LHCN-M2 (cell line): Measurements from ENCODE around the gene LTBP2. TPM values are rescaled to one million over a fixed set of nuclear protein-coding genes. Genes with fewer than 3 reads are reported as not detected.
"Not testable (repeated sequence)": the region's sequence is repeated elsewhere in the genome, so short reads cannot be mapped to it uniquely, and the experiment has no call there.

Experiments
- DNase-seq: peaks from one replicate; pipeline ENCODE4 v3.0.0-alpha.2; 2012; ENCODE audit warnings: low read depth
- total RNA-seq: library from RNA; depleted of rRNA; stranded (reverse); fragments of >200 nt; gene quantifications from 2 replicates; pipeline ENCODE4 v1.2.3, GENCODE V29; 2014

The LTBP2 gene
- total RNA-seq, 1 experiment from 2014 or later: 151 TPM

DNA sequence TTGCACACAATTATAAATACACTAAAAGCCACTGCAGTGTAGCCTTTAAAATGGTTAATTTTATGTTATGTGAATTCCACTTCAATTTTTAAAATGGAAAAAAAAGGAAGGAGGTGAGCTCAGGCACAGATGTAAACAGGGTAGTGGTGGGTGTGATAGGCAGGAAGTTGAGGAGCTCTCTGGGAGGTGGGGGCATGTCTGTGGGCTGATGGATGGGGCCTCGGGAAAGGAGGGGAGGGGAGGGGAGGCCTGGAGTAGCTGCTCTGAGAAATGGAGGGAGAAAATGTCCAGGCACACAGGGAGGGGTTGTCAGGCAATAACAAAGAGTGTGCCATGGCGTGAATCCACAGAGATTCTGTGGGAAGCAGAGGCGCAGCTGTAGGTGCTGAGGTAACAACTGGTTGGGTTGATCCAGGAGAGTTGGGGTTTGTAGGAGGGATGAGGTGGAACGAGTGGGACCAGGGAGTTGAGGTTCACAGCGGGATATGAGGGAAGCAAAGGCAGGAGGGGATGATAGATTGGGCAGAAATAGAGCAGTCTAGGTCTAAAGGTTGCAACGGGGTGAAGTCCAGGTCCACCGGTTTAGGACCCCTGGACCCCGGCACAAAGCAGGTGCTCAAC is 57.2 kb downstream of the LTBP2 start:
- no peak for DNase-seq

DNA sequence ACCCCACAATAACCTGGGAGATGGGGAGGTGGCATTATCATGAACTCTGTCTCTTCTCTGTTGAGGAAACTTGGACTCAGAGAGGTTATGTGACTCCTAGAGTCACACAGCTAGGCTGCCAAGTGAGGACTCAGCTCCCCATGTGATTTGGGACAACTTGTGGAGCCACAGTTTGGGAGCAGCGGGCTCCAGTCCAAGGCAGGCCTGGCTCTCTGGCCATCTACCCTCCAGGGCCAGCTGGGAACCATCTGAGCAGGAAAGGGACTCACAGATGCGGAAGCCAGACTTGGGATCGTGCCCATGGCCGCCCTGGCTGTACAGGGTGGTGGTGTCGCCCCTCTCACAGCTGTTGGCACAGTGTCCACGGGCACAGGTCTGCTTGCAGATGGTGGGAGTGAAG is 59.4 kb downstream of the LTBP2 start:
- no peak for DNase-seq

DNA sequence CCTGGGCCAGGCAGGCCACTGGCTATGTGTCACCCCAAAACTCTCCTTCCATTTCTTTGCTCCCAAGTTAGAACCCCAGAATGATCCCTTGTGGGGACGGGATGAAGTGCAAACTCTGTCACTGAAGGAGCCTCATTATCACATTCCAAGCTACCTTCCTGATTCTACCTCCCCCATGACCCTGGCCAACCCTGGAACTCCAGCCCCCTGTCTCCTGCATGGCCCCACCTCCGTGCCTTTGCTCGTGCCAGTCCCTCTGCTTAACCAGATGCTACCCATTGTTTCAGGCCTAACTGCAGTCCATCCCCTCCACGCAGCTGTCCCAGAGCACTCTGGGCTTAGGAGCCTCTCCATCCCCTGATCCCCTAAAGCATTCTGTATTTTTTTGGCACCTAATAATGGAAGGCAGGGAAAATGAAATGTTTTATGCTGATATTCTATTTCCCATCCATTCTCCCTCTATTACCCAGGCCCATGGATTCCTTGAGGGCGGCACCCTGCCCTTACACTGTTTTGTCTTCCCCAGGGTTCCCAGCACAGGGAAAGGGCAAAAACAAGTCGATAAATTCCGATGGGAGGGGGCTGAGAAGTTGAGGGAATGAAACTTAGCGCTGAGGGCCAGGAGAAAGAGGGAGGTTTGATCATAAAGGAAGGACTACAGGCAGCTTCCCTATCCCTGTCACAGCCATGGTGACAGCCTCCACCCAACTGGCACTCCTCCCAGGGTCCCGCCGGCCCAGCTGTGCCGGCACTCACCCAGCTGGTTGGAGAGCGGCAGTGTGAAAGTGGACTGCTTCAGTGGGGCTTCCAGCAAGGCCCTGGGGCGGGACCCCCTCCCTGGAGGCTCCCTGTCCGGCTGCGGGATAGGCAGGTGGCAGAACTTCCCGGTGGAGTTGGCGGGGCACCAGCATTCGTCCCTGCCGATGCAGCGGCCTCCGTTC is 60.3 kb downstream of the LTBP2 start:
- DNase-seq: no peak

DNA sequence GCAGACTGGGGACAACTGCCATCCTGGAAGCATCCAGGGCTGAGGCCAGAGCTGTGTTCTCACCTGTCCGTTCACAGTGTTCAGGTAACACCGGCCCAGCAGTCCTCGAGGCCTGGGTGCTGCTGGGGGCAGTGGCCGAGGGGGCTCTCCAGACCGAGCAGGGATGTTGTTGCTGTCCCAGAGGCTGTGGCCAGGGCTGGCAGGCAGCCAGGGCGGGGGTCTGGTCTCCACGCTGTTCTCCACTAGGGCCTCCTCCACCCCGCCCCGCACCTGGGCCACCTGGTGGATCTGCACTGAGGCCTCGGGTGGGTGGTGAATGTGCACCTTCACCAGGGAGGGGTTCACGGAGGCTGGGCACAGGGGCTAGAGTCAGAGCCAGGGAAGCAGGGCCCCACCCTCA is 61.0 kb downstream of the LTBP2 start:
- DNase-seq: no peak

DNA sequence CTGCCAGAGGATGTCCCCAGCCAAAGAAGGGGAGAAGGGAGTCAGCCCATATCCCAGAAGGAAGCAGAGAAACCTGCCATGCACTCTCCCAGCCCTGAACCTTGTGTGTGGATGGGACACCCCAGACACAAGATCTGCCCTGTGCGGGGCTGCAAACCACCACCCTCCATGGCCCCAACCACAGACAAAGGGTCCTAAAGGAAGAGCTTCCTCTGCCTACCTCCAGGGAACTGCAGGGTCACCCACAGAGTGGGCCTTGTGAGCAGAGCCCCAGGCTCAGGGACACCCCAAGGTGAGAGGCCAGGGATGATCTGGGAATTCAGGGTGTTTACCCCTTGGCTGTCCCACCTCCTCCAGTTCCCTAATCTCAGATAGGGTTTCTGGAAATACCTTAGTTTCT is 62.0 kb downstream of the LTBP2 start:
- DNase-seq: no peak

DNA sequence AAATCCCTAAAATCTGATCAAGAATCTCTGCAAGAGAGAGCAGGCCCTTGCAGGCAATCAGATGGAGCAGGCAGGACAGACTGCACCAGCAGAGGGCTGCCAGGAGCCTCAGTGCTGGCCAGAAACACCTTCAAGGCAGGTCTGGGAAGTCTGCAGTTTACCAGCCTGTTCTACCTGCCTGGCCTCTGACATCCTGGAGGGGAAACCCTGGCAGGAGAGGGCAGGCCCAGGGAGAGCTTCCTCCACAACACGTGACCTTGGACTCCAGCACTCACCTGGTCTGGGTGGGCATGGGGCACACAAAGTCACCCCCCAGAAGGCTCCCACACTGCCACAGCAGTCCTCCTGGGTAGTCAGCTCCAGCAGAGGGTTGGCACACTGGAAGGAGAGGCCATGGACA is 62.4 kb downstream of the LTBP2 start:
- no peak for DNase-seq

DNA sequence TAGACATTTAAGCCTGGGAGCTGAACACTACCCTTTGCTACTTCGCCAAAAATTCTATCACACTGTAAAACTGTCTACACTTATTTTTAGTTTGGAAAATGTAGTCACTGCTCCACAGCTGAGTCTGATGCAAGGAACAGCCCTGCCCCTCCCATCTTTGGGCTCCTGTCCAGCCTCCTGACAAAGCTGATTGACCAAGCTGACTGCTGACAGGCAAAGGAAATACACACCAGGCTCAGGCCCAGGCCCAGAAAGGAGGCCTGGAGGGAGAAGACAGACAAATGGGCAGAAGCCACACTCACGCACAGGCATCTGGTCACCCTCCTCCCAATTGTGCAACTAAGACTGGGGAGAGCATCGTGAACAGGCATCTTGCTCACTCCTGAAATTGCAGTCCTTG is 63.2 kb downstream of the LTBP2 start:
- peak; percentile 64 for DNase-seq

DNA sequence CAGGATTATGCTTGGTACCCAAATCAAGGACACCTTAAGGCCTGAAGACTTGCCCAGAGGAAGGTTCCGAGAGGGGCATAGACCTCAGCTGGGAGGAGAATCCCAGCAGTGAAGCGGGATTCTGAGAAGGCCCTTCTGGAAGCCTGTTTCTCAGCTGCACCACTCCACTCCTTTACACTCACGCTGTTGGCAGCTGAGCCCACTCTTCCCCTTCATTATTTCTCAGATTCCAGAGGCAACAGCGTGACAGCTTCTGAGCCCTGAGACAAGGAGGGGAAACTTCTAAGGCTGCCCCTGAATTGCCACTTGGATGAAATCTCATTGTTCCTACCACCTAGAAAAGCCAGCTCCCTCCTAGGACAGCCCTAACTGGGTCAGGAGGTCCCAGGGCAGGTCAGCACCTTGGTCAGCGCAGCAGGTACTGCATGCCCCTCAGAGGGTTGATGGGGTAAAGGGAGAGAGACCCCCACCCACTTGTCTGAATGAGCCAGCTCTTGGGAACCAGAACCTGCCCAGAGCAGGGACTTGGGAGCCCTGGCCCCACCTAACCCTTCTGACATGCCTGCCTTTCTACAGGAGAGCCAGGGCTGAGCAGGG is 64.6 kb downstream of the LTBP2 start:
- no peak for DNase-seq

DNA sequence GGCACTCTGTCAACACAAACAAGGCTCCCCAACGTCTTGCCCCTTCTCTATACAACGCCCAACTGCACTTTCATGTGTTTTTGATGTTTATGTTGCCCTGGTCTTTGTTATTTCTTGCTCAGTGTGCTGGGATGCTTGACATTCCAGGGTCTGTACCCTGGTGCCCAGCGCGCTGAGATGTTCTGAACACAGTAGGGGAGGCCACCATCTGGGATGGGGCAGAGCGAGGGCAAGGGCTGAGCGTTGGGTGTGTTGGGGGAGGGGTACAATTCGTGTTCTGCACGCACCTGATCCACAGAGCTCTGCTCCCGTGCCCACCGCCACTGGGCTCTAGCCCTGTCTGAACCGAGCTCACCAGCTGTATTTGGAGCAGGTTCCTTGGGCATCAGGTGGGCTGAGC is 65.6 kb downstream of the LTBP2 start:
- no peak for DNase-seq

DNA sequence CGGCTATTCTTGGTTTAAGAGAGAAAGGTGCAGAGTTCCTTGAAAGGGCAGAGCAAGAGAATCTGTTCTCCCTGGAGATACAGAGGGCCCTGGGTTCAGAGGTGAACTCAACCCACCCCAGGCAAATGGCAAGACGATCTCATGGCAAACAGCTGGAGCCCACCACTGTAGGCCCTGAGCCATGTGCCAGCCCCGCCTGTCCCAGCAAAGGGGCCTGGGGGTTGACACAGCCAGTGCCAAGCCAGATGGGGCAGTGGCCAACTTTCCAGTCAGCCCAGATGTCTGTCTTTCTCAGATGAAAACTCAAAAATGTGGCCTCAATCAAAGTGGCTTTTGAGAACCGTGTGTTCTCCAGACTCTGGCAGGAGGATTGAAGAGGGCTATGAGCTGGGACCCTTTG is 66.7 kb downstream of the LTBP2 start:
- no peak for DNase-seq

DNA sequence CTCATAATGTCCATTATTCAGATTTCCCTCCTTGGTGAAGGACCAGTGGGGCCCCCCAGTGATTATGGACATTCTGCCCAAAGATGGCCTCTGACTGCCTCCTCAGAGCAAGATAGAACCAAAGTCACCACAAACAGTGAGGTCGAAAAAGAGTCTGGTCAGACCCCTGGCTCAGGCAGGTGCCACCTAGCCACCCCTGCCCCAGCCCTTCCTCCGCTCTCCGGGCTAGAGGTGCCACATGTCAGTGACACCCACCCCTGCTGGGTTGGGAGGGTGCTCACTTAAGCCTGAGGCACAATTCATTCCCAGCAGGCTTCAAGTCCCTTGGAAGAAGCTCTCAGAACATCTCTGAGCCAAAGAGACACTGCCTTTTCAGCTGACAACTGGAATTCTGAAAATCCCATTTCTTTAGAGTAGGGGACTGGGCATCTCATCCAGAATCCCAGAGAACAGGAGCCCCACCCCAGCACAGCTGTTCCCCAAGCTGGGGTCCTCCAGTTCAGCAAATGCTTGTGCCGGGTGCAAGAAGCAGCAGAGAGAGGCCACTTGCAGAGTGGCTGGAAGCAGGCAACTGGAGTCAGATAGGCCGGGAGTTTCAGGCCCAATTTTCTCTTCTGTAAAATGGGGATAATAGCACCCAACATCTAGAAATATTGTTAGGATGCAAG is 68.1 kb downstream of the LTBP2 start:
- DNase-seq: no peak

DNA sequence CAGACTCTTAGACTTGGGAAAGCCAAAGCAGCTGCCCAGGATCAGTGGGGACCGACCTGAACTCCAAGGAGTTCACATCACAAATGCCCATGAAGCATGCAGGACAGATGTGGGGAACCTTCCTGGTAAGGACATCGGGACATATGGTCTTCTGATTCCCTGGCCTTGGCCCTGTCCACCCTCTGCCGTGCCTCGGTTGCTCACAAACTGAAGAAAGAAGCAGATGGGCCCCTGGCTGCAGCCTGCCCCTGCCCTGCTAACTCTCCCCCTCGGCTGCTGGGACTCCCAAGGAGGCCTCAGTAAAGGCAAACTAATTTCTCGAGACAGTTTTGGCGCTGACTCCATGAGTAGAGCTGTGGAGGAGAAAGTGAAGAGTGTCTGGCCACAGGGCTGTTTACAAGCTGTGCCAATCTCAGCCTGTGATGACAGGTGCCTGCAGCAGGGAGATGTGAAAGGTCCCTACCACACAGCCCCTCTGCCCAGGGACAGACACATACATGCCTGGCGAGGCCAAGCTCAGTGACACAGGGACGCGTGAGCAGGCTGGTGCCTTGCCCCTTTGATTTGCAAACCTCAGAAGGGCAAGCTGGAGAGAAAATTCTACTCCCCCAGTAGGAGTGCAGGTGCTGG is 69.9 kb downstream of the LTBP2 start:
- DNase-seq: no peak

DNA sequence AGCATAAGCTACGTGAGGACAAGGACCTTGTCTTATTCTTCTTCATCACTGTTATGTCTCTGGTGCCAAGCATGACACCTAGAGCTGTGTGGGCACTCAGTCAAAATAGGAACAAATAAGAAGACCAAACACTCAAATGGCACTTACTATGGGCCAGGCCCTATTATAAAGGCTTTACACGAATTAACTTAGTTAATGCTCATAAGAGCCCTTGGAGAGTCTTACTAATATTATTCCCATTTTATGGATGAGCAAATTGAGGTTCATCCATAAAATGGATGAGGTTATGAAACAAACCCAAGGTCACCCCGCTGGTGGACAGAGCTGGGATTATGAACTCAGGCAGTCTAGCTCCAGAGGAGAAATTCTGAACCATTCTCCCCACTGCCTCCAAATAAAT is 70.8 kb downstream of the LTBP2 start:
- no peak for DNase-seq

DNA sequence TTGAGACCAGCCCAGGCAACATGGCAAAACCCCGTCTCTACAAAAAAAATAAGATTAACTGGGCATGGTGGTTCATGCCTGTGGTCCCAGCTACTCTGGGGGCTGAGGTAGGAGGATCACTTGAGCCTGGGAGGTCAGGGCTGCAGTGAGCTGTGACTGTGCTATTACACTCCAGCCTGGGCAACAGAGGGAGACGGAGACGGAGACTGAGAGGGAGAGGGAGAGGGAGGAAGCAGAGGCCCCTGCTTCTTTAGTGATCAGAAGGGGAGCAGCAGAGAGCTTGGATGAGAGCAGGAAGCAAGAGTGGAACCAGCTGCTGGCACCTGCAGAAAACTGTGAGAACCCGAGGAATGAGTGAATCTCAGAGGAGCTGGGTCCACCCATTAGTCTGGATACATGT is 72.5 kb downstream of the LTBP2 start:
- DNase-seq: no peak

DNA sequence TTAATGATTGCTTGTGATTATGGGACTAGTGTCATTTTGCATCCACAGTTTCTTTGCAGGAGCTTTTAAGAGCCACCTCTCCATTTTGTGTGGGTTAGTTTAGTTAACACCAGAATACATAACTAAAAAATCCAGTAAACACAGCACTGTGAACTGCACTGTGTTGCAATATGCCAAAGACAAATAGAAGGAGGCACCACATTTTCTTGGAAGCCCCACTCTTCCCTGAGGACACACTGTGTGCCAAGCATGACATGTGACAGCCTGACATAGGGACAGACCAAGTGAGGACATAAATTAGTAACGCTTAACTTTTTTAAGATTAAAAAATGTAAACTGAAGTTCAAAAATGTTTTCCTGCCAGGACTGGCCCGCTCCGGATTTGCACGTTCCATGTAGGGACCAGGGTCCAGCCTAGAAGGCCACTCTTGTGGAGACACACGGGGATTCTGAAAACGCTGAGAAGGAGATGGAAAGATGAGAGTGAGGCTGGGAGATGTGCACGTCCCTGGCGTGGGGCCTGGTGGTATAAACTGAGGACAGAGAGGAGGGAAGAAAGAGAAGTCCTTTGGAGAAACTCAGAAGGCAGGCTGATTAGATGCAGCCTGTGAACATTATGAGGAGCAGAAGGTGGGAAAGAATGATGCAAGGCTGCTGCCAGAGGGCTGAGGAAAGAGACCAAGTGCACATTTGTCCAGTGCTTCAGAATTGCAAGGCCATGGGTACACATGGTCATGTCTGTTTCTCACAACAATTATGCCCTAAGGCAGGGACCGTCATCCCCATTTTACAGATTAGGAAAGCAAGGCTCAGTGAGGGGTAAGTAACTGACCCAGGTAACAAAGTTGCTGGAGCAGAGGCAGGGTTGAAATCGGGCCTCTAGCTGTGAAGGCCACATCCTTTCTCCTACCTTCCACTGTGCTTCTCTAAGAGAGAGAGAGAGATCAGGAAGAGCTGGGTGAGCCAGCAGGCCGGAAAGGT is 73.3 kb downstream of the LTBP2 start:
- DNase-seq: no peak

DNA sequence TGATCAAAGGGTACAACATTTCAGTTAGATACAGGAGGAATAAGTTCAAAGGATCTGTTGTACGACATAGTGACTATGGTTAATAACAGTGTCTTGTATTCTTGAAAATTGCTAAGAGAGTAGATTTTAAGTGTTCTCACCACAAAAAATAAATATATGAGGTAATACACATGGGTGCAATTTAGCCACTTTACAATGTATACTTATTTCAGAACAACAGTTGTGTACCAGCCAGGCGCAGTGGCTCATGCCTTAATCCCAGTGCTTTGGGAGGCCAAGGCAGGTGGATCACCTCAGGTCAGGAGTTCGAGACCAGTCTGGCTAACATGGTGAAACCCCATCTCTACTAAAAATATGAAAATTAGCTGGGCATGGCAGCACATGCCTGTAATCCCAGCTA is 75.7 kb downstream of the LTBP2 start:
- not testable (repeated sequence) for DNase-seq

DNA sequence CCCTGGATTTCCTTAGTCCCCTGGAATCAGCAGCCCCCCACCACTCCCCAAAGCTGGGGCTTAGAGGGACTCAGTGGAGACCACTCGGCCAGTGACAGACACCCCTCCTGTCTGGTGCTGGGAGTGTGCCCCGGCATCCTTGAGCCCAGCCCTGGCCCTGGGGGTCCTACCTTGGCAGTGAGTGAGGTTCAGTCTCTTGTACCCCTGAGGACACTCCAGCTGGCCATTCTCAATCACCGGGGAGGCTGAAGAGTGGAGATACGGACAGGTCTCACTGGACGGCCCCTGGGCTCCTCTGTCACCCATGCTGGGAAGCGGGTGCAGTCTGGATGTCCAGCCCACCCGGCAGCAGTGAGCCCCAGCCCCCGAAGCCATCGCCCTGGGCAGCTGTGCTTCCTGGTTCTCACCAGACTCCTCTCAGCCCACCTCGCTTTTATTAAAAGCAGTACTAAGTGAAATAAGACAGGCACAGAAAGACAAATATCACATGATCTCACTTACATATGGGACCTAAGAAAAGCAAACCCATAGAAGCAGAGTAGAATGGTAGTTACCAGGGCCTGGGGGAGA is 76.2 kb downstream of the LTBP2 start:
- DNase-seq: no peak

DNA sequence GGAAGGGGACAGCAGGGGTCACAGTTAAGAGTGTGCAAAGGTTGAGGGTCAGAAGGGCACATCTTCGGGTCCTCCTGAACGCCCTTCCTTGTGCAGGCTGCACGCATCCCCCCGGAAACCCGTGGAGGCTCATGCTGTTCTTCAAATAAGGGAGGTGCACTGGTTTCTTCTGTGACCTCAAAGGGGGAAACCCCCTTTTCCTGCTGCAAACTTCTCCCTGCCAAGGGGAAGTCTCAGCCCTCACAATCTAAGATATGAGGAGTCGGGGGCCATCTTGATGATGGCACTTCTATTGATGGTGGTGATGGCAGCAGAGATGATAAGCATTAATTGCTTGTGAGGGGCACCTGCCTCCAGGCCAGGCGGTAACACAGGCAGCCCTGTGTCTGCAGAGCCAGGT is 78.5 kb downstream of the LTBP2 start:
- no peak for DNase-seq

DNA sequence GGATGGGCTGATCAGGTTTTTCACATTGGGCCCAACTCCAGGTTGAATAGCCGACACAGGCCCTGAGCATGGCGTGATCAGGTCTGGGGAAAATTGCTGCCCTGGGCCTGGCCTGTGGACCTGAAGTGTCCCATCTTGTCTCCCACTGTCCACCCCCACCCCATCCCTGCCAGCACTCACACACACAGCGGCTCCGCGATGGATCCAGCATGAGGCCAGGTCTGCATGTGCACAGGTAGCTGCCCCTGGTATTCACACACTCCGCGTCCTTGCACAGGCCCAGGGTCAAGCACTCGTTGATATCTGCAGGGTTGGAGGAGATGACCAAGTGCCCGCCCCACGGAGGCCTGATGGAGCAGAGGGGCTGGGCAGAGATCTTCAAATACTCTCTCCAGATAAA is 79.8 kb downstream of the LTBP2 start:
- DNase-seq: no peak

DNA sequence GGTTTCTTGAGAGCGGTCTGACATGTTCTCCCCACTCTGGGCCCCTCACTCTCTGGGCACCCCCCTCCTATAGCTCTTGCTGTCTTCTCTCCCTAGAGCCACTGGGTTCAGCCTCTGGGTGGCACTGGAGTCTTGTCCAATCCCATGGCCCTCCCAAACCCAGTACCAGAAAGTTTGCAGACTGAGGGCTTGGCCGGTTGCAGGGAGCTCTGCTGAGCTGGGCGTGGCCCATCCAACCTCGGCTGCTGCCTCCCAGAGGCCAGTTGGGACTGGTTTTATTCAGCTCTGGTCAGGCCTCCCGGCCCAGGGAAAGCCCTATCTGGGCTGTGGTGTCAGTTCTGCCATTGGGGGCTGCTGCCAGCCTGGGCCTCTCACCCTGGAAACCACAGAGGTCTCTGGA is 80.6 kb downstream of the LTBP2 start:
- DNase-seq: peak; percentile 47
